Mesenchymal stem cell (in vitro differentiated cells and primary cell): ENCODE results near the gene DIRAS1.

Experiments used
- DNase-seq: peaks from one replicate; pipeline ENCODE4 v3.0.0-alpha.2; 2013
- H2AFZ ChIP-seq: one replicate; pipeline ENCODE4 v1.6.1; 2013; ENCODE audit warnings: low read depth, mild to moderate bottlenecking, control low read depth, inconsistent platforms, low read length, moderate library complexity
- H2AK5ac ChIP-seq: 2 replicates; pipeline ENCODE4 v1.6.1; 2013; ENCODE audit warnings: low read length, moderate library complexity, mild to moderate bottlenecking, inconsistent platforms; ENCODE audit not compliant: severe bottlenecking
- H2BK120ac ChIP-seq: one replicate; pipeline ENCODE4 v1.6.1; 2013; ENCODE audit warnings: low read depth, mild to moderate bottlenecking, inconsistent platforms, low read length, moderate library complexity
- H2BK12ac ChIP-seq, 2 experiments: one replicate each; pipeline ENCODE4 v1.6.1; 2013; ENCODE audit warnings: inconsistent platforms in 2 of 2, low read length in 2 of 2, mild to moderate bottlenecking in 2 of 2, moderate library complexity in 2 of 2, control low read depth in 1 of 2
- H2BK15ac ChIP-seq: one replicate; pipeline ENCODE4 v1.6.1; 2013; ENCODE audit warnings: mild to moderate bottlenecking, low read depth, inconsistent platforms; ENCODE audit not compliant: poor library complexity, severe bottlenecking
- H2BK5ac ChIP-seq: 2 replicates; pipeline ENCODE4 v1.6.1; 2013; ENCODE audit warnings: low read depth, mild to moderate bottlenecking, low read length, control low read depth, inconsistent platforms; ENCODE audit not compliant: poor library complexity, severe bottlenecking
- H3K14ac ChIP-seq, 2 experiments: one replicate each; pipeline ENCODE4 v1.6.1; 2013; ENCODE audit warnings: inconsistent platforms in 2 of 2, low read length in 2 of 2, control low read depth in 1 of 2, mild to moderate bottlenecking in 1 of 2, moderate library complexity in 1 of 2
- H3K18ac ChIP-seq, 2 experiments: one replicate each; pipeline ENCODE4 v1.6.1; 2013; ENCODE audit warnings: inconsistent platforms in 2 of 2, low read length in 2 of 2, control low read depth in 1 of 2, low read depth in 1 of 2, mild to moderate bottlenecking in 1 of 2
- H3K23ac ChIP-seq, 2 experiments: one replicate each; pipeline ENCODE4 v1.6.1; 2013; ENCODE audit warnings: inconsistent platforms in 2 of 2, low read length in 2 of 2, mild to moderate bottlenecking in 2 of 2, moderate library complexity in 2 of 2, control low read depth in 1 of 2
- H3K27ac ChIP-seq: 2 replicates; pipeline ENCODE4 v1.5.1; 2013; ENCODE audit warnings: mild to moderate bottlenecking, moderate library complexity, low read length, control low read depth, inconsistent platforms; ENCODE audit not compliant: poor library complexity, severe bottlenecking
- H3K27me3 ChIP-seq, 2 experiments: 2 replicates each; pipeline versions ENCODE4 v1.6.1 to v1.7.0; 2013; ENCODE audit warnings: low read length in 2 of 2, mild to moderate bottlenecking in 2 of 2, moderate library complexity in 2 of 2, control low read depth in 1 of 2, inconsistent platforms in 1 of 2; ENCODE audit not compliant: control insufficient read depth in 1 of 2, insufficient read depth in 1 of 2
- H3K36me3 ChIP-seq, 2 experiments: 2 replicates each; pipeline versions ENCODE4 v1.6.1 to v1.7.0; 2013; ENCODE audit warnings: low read length in 2 of 2, control low read depth in 1 of 2, inconsistent platforms in 1 of 2, low read depth in 1 of 2, mild to moderate bottlenecking in 1 of 2; ENCODE audit not compliant: insufficient read depth in 2 of 2, control insufficient read depth in 1 of 2
- H3K4ac ChIP-seq, 2 experiments: one replicate each; pipeline ENCODE4 v1.6.1; 2013; ENCODE audit warnings: inconsistent platforms in 2 of 2, low read length in 2 of 2, mild to moderate bottlenecking in 2 of 2, moderate library complexity in 2 of 2, control low read depth in 1 of 2, low read depth in 1 of 2
- H3K4me1 ChIP-seq: 2 replicates; pipeline ENCODE4 v1.6.1; 2013; ENCODE audit warnings: low read depth, low read length, control low read depth; ENCODE audit not compliant: control insufficient read depth, insufficient read depth
- H3K4me2 ChIP-seq: 2 replicates; pipeline ENCODE4 v1.6.1; 2013; ENCODE audit warnings: low read length, mild to moderate bottlenecking, inconsistent platforms; ENCODE audit not compliant: poor library complexity, severe bottlenecking
- H3K4me3 ChIP-seq, 2 experiments: 2 replicates each; pipeline versions ENCODE4 v1.5.1 to v1.7.0; 2013; ENCODE audit warnings: low read length in 2 of 2, mild to moderate bottlenecking in 2 of 2, control low read depth in 1 of 2, low read depth in 1 of 2; ENCODE audit not compliant: insufficient read depth in 1 of 2
- H3K79me1 ChIP-seq: replicated peaks from 2 replicates; pipeline ENCODE4 v1.6.1; 2013; ENCODE audit warnings: mild to moderate bottlenecking, control low read depth, low read length, inconsistent platforms; ENCODE audit not compliant: poor library complexity, severe bottlenecking
- H3K9ac ChIP-seq: 2 replicates; pipeline ENCODE4 v1.7.0; 2013; ENCODE audit warnings: mild to moderate bottlenecking, low read length, moderate library complexity
- H3K9me3 ChIP-seq: 2 replicates; pipeline ENCODE4 v1.7.0; 2013; ENCODE audit warnings: mild to moderate bottlenecking, low read length; ENCODE audit not compliant: control insufficient read depth
- H4K8ac ChIP-seq: one replicate; pipeline ENCODE4 v1.6.1; 2013; ENCODE audit warnings: inconsistent platforms, mild to moderate bottlenecking, low read length, moderate library complexity
- H4K91ac ChIP-seq: one replicate; pipeline ENCODE4 v1.6.1; 2013; ENCODE audit warnings: mild to moderate bottlenecking, low read length, inconsistent platforms
- WGBS: methylation state at CpG from one replicate; pipeline ENCODE4 v1.1.7; 2013; ENCODE audit warnings: mixed read lengths; 5-methylcytosine and 5-hydroxymethylcytosine counted together

DIRAS1 gene

DNA sequence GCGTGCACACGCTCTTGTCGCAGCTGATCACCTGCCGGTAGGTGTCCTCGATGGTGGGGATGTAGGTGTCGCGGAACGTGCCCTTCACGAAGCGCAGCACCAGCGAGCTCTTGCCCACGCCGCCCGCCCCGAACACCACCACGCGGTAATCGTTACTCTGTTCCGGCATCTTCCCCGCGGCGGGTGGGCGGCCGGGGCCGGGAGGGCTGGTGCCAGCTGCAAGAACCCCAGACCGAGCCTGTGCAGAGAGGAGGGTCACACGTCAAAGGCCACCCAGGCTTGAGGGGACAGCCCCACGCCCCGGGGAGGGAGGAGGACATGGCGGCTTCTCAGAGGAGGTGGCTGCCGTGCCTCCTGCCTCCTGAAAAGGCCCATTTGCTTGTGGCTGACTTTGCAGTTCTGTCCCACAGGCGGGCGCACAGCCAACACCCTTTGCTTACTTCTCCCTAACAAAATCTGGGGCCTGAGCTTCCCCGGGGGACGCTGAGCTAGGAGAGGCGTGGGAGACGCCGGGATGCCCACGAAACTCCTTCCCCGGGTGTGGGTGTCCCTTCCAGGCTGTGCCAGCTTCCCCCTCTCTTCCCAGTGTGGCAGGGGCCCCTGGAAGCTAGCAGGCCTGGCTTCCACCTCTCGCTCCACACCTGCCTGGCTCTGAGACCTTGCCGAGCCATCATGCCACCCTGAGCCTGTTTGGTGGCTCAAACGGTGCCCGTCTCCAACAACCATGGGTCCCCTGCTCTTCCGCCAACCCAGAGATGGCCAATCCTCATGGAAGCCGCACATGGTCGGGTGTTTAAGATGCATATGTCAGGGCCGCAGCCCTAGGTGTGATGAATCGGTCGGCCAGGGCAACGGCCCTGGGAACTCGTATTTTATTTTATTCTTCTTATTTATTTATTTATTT is 3.3 kb downstream of the DIRAS1 start:
- H3K14ac ChIP-seq = no peak overlapping the region
- H2AFZ ChIP-seq = no peak overlapping the region
- H4K8ac ChIP-seq = no peak overlapping the region

DNA sequence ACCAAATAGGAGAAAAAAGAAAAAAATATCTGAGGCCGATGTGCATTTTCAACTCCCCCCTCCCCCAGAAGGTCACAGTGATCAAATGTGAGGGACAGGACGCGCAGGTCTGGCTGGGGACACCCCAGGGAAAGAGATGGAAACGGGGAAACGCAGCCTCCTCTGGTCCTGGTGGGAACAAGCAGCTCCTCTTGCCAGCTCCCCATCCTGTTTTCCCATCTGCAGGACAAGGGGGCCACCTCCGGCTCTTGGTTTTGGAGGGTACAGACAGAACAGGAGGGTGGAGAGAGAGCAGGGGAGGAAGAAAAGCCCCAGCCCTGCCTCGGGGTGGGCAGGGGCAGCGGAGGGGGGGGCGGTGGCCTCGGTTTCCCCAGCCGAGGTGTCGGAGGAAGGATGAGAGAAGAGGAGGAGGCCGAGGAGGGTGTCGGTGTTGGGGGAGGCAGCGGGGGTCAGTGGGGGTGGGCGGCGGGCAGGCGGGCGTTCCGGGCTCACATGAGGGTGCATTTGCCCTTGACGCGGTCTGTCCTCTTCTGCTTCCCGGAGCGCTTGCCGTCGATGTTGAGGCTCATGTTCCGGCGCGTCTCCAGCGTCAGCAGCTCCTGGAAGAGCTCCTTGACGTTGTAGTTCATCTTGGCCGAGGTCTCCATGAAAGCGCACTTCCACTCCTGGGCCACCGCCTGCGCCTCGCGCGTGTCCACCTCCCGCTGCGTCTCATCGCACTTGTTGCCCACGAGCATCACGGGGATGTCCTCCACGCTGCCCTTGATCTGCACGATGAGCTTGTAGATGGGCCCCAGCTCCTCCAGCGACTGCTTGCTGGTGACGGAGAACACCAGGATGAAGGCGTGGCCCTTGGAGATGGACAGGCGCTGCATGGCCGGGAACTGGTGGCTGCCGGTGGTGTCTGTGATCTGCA is 4.2 kb downstream of the DIRAS1 start:
- WGBS = 86% methylated on average over 44 of the region's 51 CpGs
- no peak overlapping the region for H4K8ac ChIP-seq
- H3K18ac ChIP-seq = no peak overlapping the region
- no peak overlapping the region for H3K14ac ChIP-seq
- H3K4me1 ChIP-seq = peaks cover 16% of the 10 kb centered on the region
- H2BK12ac ChIP-seq = no peak overlapping the region
- H3K27me3 ChIP-seq = peaks cover 0 to 25% of the 10 kb centered on the region in 2 experiments
- H2AFZ ChIP-seq = no peak overlapping the region
- H3K27ac ChIP-seq = no peak overlapping the region
- no peak overlapping the region for H4K91ac ChIP-seq
- no peak overlapping the region for H2AK5ac ChIP-seq
- H3K9me3 ChIP-seq = peaks cover 8% of the 10 kb centered on the region
- no peak overlapping the region for H3K4me2 ChIP-seq
- no peak overlapping the region for H3K9ac ChIP-seq
- no peaks in the 10 kb centered on the region for H3K79me1 ChIP-seq
- no peak overlapping the region for H2BK120ac ChIP-seq
- DNase-seq = no peak
- H3K4me3 ChIP-seq = no peak overlapping the region
- peaks cover 0 to 19% of the 10 kb centered on the region in 2 experiments for H3K36me3 ChIP-seq
- no peak overlapping the region for H3K23ac ChIP-seq
- H3K4ac ChIP-seq = no peak overlapping the region
- H2BK5ac ChIP-seq = no peak overlapping the region
- H2BK15ac ChIP-seq = no peak overlapping the region

More for the DNA sequence above, 3.3 kb downstream of the DIRAS1 start:
- H3K9me3 ChIP-seq = peaks cover 8% of the 10 kb centered on the region
- WGBS = 90% methylated on average over 46 of the region's 52 CpGs
- H2BK120ac ChIP-seq = no peak overlapping the region
- H3K23ac ChIP-seq = no peak overlapping the region
- H2BK5ac ChIP-seq = no peak overlapping the region
- no peak overlapping the region for H3K4me3 ChIP-seq
- no peak overlapping the region for H2BK12ac ChIP-seq
- H4K91ac ChIP-seq = no peak overlapping the region
- H2AK5ac ChIP-seq = no peak overlapping the region
- H3K27me3 ChIP-seq = peaks cover 0 to 32% of the 10 kb centered on the region in 2 experiments
- H2BK15ac ChIP-seq = no peak overlapping the region
- peaks cover 23% of the 10 kb centered on the region for H3K4me1 ChIP-seq
- H3K9ac ChIP-seq = no peak overlapping the region
- H3K79me1 ChIP-seq = no peaks in the 10 kb centered on the region
- H3K4me2 ChIP-seq = no peak overlapping the region
- peaks cover 0 to 19% of the 10 kb centered on the region in 2 experiments for H3K36me3 ChIP-seq
- H3K18ac ChIP-seq = no peak overlapping the region
- no peak for DNase-seq
- no peak overlapping the region for H3K4ac ChIP-seq
- H3K27ac ChIP-seq = no peak overlapping the region

DNA sequence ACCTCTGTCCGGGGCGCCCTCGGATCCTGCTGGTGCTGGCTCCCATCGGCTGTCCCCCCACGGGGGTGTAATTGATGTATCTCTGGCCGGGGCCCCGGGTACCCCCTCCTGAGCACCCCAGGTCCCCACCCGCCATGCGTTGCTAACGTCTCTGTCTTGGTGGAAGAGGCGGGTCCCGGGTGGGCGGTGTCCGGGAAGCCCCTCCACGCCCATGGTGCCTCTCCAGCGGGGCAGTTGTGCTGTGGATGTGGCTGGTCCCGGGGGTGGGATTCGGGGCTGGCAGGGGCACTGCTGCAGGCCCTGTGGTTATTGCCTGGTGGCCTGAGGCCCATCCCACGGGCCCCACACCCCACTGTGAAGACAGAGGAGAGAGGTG is 4.9 kb downstream of the DIRAS1 start:
- Histone ChIP-seq H2AFZ (no peak overlapping the region), H3K27me3 (peaks cover 0 to 18% of the 10 kb centered on the region in 2 experiments), H3K4ac (no peak overlapping the region), H3K4me1 (peaks cover 11% of the 10 kb centered on the region), H3K27ac (no peak overlapping the region), H3K18ac (no peak overlapping the region), H2BK15ac (no peak overlapping the region), H2AK5ac (no peak overlapping the region), H4K91ac (no peak overlapping the region), H3K36me3 (peaks cover 0 to 19% of the 10 kb centered on the region in 2 experiments), H3K9me3 (peaks cover 8% of the 10 kb centered on the region), H3K14ac (no peak overlapping the region), H2BK12ac (no peak overlapping the region), H2BK5ac (no peak overlapping the region), H3K79me1 (no peaks in the 10 kb centered on the region), H3K4me3 (no peak overlapping the region), H2BK120ac (no peak overlapping the region), H4K8ac (no peak overlapping the region), H3K23ac (no peak overlapping the region), H3K4me2 (no peak overlapping the region), H3K9ac (no peak overlapping the region)
- WGBS = 96% methylated on average over 18 of the region's 19 CpGs
- DNase-seq = no peak
